Measurements from ENCODE around the gene LHCGR.

Gene LHCGR

DNA sequence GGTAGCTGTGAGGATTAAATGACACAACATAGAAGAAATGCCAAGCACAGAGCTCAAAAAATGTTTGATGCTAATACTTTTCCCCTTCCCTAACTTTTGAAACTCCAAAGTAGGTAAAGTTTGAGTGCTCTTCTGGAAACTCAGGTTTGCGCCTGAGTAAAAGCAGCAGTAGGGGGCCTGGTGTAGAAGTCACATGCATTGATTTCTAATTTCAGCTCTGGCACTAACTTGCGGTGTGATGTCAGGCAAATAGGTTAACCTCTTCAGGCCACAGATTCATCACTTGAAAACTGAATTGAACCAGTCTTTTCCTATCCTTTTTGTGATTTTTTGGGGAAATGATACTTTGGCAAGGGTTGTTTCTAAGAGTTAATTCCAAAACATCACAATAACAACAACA, 27.2 kb downstream of the LHCGR start:
- no peak overlapping the region for H3K4me3 ChIP-seq (ENCODE audit: low read depth, low read length)
- TF ChIP-seq MYC (IDR thresholded peaks at IDR 0.05; ENCODE audit: low read depth, low read length) (no peak), CTCF (IDR thresholded peaks at IDR 0.05; ENCODE audit: low read depth, low read length) (no peak), POLR2A (IDR thresholded peaks at IDR 0.05; ENCODE audit: extremely low read depth, insufficient read length) (no peak)
- TF ChIP-seq, protein P1, sequence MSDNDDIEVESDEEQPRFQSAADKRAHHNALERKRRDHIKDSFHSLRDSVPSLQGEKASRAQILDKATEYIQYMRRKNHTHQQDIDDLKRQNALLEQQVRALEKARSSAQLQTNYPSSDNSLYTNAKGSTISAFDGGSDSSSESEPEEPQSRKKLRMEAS (IDR thresholded peaks at IDR 0.05; ENCODE audit: low read depth, low read length), result no peak
- no peak for DNase-seq (ENCODE audit: low read depth)

DNA sequence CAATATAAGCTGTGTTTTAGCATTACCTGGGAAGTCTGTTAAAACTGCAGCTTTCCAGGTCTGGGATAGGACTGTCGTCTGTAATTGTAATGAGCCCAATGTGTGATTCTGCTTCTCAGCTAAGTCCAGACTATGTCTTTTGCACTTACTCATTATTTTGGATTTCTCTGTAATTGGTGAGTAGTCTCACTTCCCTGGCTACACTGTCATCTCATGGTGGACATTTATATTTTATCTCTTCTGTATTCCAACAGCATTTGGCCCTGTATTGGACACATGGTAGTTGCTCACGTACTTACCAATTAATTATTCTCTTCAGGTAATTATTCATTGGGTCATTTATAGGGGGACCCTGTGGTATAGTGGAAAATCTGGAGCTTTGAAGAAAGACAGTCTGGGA, 28.0 kb downstream of the LHCGR start:
- no peak for DNase-seq (ENCODE audit: low read depth)
- no peak overlapping the region for H3K4me3 ChIP-seq (ENCODE audit: low read depth, low read length)
- TF ChIP-seq CTCF (IDR thresholded peaks at IDR 0.05; ENCODE audit: low read depth, low read length) (no peak), MYC (IDR thresholded peaks at IDR 0.05; ENCODE audit: low read depth, low read length) (no peak), POLR2A (IDR thresholded peaks at IDR 0.05; ENCODE audit: extremely low read depth, insufficient read length) (no peak)
- TF ChIP-seq, protein P1 (IDR thresholded peaks at IDR 0.05; ENCODE audit: low read depth, low read length), result no peak

DNA sequence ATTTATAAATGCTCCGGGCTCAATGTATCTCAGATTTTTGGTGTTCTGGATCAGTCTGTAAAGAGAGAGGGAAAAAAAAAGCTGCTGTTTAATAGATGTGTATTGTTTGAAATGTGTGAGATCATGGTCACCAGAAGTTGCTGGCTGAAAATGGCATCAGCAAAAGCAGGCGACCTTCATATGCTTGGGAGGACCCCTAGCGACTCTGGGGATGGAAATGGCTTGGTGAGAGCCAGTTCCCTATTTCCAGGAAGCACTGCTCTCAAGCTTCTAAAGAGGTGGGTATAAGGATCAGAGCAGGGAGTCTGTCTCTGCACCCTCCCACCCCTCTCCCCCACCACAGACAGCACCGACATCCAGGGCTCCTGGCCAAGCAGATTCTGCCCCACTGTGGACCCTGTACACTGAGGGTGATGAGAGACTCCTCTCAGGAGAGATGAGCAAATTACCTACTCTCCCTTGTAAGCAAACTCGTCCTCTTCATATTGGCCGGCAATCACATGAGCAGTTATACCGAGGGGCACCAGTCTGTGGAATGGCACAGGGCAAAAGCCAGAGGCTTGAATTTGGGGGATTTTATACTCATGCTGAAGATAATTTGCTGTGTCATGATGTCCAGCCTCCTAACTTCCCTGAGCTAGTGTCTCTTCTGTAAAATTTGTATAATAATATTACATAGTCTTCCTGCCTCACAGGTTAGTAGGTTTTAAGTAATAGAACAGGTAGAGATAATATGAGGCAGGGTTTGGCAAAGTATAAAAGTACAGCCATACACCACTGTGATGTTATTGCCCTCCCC, 29.6 kb downstream of the LHCGR start:
- DNase-seq (ENCODE audit: low read depth), result peak; percentile 18
- TF ChIP-seq POLR2A (IDR thresholded peaks at IDR 0.05; ENCODE audit: extremely low read depth, insufficient read length) (no peak), MYC (IDR thresholded peaks at IDR 0.05; ENCODE audit: low read depth, low read length) (no peak), CTCF (IDR thresholded peaks at IDR 0.05; ENCODE audit: low read depth, low read length) (no peak)
- TF ChIP-seq, protein P1 (IDR thresholded peaks at IDR 0.05; ENCODE audit: low read depth, low read length), result no peak

GRCh38 chr2:48724278-48724677, 31.2 kb downstream of the LHCGR start:
- DNase-seq (ENCODE audit: low read depth), result no peak
- TF ChIP-seq, protein P1 (IDR thresholded peaks at IDR 0.05; ENCODE audit: low read depth, low read length), result no peak
- no peak for TF ChIP-seq CTCF (IDR thresholded peaks at IDR 0.05; ENCODE audit: low read depth, low read length)
- TF ChIP-seq POLR2A (IDR thresholded peaks at IDR 0.05; ENCODE audit: extremely low read depth, insufficient read length), result no peak
- TF ChIP-seq MYC (IDR thresholded peaks at IDR 0.05; ENCODE audit: low read depth, low read length), result no peak
- H3K4me3 ChIP-seq (ENCODE audit: low read depth, low read length), result no peak overlapping the region

More for the DNA sequence above, 29.6 kb downstream of the LHCGR start:
- no peak overlapping the region for H3K4me3 ChIP-seq (ENCODE audit: low read depth, low read length)

DNA sequence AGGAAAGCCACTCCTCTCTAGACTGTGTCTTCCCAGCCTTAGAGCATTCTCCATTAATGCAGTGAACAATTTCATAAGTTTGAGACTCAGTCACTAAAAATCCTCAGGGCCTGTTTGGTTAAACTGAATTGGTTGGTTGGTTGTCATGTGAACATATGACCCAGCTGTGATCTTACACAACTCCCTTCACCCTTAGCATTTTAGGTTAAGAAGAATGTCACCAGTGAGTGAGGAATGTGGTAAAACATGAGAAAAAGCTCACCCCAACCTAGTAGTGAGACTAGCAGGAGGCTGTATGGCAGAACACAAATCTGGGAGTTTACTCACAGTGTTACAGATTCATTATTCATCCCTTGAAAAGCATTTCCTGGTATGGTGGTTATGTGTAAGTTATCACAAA, 32.4 kb downstream of the LHCGR start:
- DNase-seq (ENCODE audit: low read depth), result no peak
- no peak overlapping the region for H3K4me3 ChIP-seq (ENCODE audit: low read depth, low read length)
- TF ChIP-seq, protein P1 (IDR thresholded peaks at IDR 0.05; ENCODE audit: low read depth, low read length), result no peak
- TF ChIP-seq MYC (IDR thresholded peaks at IDR 0.05; ENCODE audit: low read depth, low read length) (no peak), CTCF (IDR thresholded peaks at IDR 0.05; ENCODE audit: low read depth, low read length) (no peak), POLR2A (IDR thresholded peaks at IDR 0.05; ENCODE audit: extremely low read depth, insufficient read length) (no peak)

Data from NB4 (cell line).